Measurements from ENCODE around the gene MCRIP2.
"Not testable (repeated sequence)": the region's sequence is repeated elsewhere in the genome, so short reads cannot be mapped to it uniquely, and the experiment has no call there.

The MCRIP2 gene

GRCh38 chr16:641326-642188 lies at the start of gene MCRIP2:
Gene MCRIP2 (plus strand): TSS chr16:641828. CDS start chr16:641992, 164 bp downstream.
- DNase-seq: peak; percentile 69

- DNase-seq: no peak
Measured at GRCh38 chr16:591892-592517, 49.6 kb upstream of the MCRIP2 start.

GRCh38 chr16:592518-593306 lies 48.9 kb upstream of the MCRIP2 start:
- DNase-seq: peak; percentile 85

GRCh38 chr16:593406-593805 lies 48.2 kb upstream of the MCRIP2 start:
- DNase-seq: no peak

GRCh38 chr16:593807-594206 lies 47.8 kb upstream of the MCRIP2 start:
- no peak for DNase-seq

- no peak for DNase-seq
Measured at GRCh38 chr16:595094-595528, 46.5 kb upstream of the MCRIP2 start.

GRCh38 chr16:595942-596735 lies 45.5 kb upstream of the MCRIP2 start:
- DNase-seq: no peak

DNA sequence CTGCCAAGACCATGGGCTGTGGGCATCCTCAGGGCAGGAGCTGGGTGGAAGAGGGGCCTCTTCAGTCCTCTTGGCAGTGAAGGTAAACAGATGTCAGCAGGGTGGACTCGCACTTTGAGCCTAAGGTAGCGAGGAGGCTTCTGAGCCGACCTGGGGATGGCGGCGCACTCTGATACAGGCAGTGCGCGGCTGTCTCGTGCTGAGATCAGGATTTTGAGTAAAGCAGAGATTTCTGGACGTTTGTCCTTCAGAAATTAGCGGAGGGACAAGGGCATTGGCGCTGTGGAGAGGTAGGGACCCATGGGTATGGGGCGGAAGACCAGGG lies 44.9 kb upstream of the MCRIP2 start:
- no peak for DNase-seq

DNA sequence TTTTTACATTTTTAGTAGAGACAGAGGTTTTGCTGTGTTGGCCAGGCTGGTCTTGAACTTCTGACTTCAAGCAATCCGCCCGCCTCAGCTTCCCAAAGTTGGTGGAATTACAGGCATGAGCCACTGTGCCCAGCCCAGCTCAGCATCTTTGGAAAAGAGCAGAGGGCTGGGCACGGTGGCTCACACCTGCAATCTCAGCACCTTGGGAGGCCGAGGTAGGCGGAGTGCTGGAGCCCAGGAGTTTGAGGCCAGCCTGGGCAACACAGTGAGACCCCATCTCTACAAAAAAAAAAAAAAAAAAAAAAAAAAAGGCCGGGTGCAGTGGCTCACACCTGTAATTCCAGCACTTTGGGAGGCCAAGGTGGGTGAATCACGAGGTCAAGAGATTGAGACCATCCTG lies 44.0 kb upstream of the MCRIP2 start:
- not testable (repeated sequence) for DNase-seq

DNA sequence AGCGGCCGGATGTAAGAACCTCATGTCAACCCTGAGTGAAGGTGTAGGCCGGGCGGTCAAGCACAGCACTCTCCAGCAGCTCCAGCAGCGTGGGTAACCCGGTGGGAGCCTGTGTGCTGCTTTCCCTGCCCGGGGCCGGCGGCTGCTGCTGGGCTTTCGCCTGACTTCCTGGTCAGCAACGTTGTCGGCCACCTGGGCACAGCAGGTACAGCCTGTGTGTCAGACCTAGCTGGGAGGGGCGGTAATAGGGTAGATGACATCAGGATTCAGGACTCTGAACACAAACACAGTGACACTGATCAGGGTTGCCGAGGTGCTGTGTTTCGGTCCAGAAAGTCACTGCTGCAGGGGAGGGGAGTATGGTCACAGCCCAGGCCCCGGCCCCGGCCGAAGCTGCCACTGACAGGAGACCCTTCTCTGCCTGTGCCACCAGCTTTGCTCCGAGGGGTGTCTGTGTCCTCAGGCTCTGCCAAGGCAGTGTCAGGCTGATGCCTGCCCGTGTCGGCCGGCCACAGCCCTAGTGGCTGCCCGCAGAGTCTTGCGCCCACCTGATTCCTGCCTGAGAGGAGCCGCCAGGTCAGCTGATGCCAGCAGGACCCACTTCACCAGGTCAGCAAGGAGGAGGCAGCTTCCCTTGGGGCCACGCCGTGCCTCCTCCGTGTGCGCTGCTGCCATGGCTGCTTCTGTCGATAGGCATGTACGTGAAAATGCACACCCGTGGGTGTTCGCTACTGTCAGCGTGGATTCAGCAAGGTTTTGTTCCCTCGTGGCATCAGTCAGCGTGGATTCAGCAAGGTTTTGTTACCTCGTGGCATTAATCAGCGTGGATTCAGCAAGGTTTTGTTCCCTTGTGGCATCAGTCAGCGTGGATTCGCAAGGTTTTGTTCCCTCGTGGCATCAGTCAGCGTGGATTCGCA lies 42.5 kb upstream of the MCRIP2 start:
- DNase-seq: no peak

DNA sequence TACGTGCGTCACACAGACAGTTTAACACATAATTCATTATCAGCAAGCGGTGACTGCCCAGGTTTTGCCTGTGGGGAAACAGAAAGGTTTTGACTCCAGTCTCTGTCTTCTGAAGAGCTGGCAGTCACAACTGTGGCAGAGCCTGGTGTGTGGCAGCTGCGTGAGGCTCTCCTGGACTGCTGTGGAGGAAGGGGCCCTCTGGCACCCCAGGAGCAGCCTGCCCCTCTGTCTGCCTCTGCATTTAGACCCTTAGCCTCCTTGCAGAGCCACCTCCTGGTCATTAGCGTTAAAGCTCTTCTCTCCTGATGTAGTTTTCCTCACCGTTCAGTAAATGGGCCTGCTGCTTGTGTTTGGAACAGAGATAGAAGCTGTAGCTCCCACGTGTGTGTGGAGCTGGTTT lies 40.8 kb upstream of the MCRIP2 start:
- no peak for DNase-seq

DNA sequence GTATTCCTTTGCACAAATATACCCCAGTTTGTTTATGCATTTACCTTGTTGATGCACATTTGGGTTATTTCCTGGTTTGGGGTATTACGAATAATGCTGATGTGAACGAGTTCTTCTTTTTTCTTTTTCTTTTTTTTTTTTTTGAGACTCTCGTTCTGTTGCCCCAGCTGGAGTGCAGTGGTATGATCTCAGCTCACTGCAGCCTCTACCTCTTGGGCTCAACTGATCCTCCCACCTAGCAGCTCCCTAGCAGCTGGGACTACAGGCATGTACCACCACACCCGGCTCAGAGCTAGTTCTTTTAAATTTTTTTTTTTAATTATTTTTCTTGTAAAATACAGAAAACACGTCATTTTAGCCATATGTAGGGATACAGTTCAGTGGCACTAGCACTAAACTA lies 37.7 kb upstream of the MCRIP2 start:
- DNase-seq: no peak

DNA sequence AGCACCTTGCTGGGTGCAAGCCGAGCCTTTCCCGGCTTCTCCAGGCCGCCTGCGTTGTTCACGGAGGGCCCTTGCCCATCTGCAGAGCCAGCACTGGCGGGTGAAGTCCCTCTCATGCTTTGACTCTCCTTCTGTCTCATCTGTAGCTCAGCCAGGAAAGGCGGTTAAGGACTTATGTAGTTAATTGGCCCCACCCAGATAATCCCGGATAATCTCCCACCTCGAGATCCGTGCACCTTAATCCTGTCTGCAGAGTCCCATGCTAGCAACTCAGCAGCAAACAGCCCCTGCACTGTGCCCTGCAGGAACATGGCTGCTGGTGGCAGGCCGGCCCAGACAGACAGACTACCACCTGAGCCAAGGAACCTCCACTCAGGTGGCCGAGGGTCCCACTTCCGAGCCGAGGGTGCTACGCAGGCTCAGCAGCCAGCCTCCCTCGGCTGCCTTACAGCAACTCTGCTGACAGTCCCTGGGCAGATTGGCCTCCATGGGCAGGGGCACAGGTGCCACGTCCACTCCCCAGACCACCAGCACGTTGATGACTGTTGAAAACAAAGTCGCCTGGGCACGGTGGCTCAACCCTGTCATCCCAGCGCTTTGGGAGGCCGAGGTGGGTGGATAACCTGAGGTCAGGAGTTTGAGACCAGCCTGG lies 34.8 kb upstream of the MCRIP2 start:
- DNase-seq: no peak

- no peak for DNase-seq
Measured at GRCh38 chr16:608019-608418, 33.6 kb upstream of the MCRIP2 start.

DNA sequence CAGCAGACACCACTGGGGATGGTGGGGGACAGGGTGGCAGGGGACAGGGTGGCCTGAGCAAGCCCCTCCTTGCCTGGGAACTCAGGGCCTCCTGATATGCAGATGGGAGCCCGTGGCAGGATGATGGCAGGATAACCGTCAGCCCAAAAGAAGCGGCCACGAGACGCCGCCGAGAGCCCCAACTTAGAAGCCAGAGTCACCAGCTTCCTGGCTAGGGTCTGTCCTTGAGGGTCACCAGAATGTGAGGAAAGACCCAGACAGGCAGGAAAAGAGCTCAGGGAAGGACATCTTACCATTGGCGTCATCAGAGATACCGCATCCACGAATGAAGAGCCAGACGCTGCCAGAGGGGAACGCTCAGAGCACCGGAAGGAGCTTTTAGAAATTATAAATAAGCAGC lies 32.3 kb upstream of the MCRIP2 start:
- DNase-seq: no peak

DNA sequence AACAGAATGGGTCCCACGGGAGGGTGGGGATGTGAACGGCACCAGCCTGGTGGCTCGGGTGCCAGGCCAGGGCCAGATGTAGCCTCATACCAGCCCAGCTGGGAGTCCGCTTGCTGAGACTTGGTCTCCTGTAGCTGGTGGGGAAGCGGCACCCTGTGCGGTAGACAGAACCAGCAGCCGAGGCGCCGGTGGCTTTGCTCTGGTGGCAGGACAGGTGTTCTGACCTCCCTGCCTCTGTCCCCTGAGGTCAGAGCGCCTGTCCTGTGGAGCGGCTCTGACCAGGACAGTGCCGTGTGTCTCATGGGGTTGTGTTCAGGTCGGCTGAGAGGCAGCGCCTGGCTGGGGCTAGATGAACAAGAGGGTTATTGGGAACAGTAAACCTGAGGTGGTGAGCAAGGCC lies 31.6 kb upstream of the MCRIP2 start:
- no peak for DNase-seq

- no peak for DNase-seq
Measured at GRCh38 chr16:610513-611381, 30.9 kb upstream of the MCRIP2 start.

- no peak for DNase-seq
Measured at GRCh38 chr16:615122-615521, 26.5 kb upstream of the MCRIP2 start.

DNA sequence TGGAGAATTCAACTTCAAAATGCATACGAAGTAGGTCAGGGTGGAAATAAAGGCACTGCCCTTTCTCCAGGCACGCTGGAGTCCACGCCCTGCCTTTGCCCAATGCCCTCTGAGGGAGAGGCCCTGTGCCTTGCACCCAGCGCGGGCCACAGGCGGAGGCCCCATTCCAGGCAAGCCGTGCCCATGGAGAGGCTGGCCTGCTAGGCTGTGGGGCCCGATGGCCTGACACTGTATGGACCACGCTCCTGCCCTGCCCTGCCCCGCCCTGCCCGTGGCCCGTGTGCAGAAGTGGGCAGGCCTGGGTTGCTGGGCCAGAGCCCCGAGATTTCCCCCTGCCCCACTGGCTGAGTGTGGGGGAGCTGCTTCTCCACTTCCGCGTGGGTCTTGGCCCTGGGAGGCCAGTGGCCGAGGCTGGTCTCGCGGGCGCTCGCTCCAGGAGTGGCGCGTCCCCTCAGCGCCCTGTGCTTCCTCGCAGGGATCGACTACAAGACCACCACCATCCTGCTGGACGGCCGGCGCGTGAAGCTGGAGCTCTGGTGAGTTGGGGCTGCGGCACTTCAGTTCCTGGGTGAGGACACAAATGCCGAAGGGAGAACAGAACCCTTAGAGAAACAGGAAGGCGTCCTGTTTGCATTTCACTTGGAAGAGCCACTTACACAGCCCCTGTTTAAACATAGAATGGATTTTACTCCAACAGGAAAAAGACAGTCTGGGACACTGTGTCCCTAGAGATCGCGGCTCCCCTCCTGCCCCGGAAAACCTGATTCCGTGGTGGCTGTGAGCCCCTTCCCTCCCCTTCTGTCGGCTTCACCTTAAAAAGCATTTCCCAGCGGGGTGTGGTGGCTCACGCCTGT lies 24.7 kb upstream of the MCRIP2 start:
- DNase-seq: no peak
